Astrocyte (in vitro differentiated cells and primary cell): Measurements from ENCODE around the gene AADACL2. TPM values are rescaled to one million over a fixed set of nuclear protein-coding genes. Genes with fewer than 3 reads are reported as not detected.

Experiments used
- DNase-seq: peaks from one replicate; pipeline ENCODE4 v3.0.0-alpha.2; 2010; ENCODE audit warnings: low read depth
- FAIRE-seq: peaks from 2 replicates; lab custom pipeline; 2011; peaks lifted over from hg19 to GRCh38; lab: Jason Lieb, UNC
- H2AFZ ChIP-seq: 2 replicates; pipeline ENCODE4 v1.6.0; 2012; ENCODE audit warnings: low read depth, low read length, inconsistent platforms
- H3K27ac ChIP-seq: 2 replicates; pipeline ENCODE4 v1.5.1; 2011; ENCODE audit warnings: low read depth, low read length, inconsistent platforms
- H3K27me3 ChIP-seq: 2 replicates; pipeline ENCODE4 v1.6.0; 2011; ENCODE audit warnings: low read length, inconsistent platforms; ENCODE audit not compliant: insufficient read depth
- H3K36me3 ChIP-seq: 2 replicates; pipeline ENCODE4 v1.5.1; 2011; ENCODE audit warnings: low read length, inconsistent platforms; ENCODE audit not compliant: insufficient read depth
- H3K4me1 ChIP-seq: 2 replicates; pipeline ENCODE4 v1.5.1; 2011; ENCODE audit warnings: low read length, inconsistent platforms; ENCODE audit not compliant: insufficient read depth
- H3K4me2 ChIP-seq: 2 replicates; pipeline ENCODE4 v1.6.0; 2012; ENCODE audit warnings: low read length, inconsistent platforms
- H3K4me3 ChIP-seq: 2 replicates; pipeline ENCODE4 v1.5.1; 2011; ENCODE audit warnings: low read depth, mild to moderate bottlenecking, low read length, inconsistent platforms; ENCODE audit not compliant: insufficient read depth
- H3K79me2 ChIP-seq: 2 replicates; pipeline ENCODE4 v1.6.0; 2012; ENCODE audit warnings: mild to moderate bottlenecking, low read length, inconsistent platforms; ENCODE audit not compliant: insufficient read depth
- H3K9ac ChIP-seq: 2 replicates; pipeline ENCODE4 v1.6.0; 2012; ENCODE audit warnings: mild to moderate bottlenecking, low read length, inconsistent platforms
- H3K9me3 ChIP-seq: 2 replicates; pipeline ENCODE4 v1.5.1; 2012; ENCODE audit warnings: low read depth, mild to moderate bottlenecking, low read length, inconsistent platforms; ENCODE audit not compliant: insufficient read depth
- H4K20me1 ChIP-seq: 2 replicates; pipeline ENCODE4 v1.6.0; 2012; ENCODE audit warnings: low read length, inconsistent platforms; ENCODE audit not compliant: insufficient read depth
- H3K27ac Mint-ChIP-seq: one replicate; pipeline ENCODE4 v1.8.0; 2021; ENCODE audit warnings: mild to moderate bottlenecking, mixed read lengths; ENCODE audit not compliant: unreplicated experiment
- H3K27me3 Mint-ChIP-seq: one replicate; pipeline ENCODE4 v1.8.0; 2021; ENCODE audit warnings: low read depth, mixed read lengths; ENCODE audit not compliant: unreplicated experiment
- H3K36me3 Mint-ChIP-seq: one replicate; pipeline ENCODE4 v1.8.0; 2021; ENCODE audit warnings: low read depth, mixed read lengths; ENCODE audit not compliant: unreplicated experiment
- H3K4me1 Mint-ChIP-seq: one replicate; pipeline ENCODE4 v1.8.0; 2021; ENCODE audit warnings: low read depth, mixed read lengths; ENCODE audit not compliant: unreplicated experiment
- H3K4me3 Mint-ChIP-seq: one replicate; pipeline ENCODE4 v1.8.0; 2021; ENCODE audit warnings: mild to moderate bottlenecking, moderate library complexity, mixed read lengths; ENCODE audit not compliant: unreplicated experiment
- H3K9me3 Mint-ChIP-seq: one replicate; pipeline ENCODE4 v1.8.0; 2021; ENCODE audit warnings: mild to moderate bottlenecking, mixed read lengths; ENCODE audit not compliant: unreplicated experiment
- EZH2 ChIP-seq: IDR thresholded peaks from 2 replicates; pipeline ENCODE4 v1.6.1; 2012; ENCODE audit warnings: mild to moderate bottlenecking, low read length, inconsistent platforms; ENCODE audit not compliant: insufficient read depth
- total RNA-seq: library from RNA; stranded (reverse); gene quantifications from 2 replicates; pipeline ENCODE4 v1.2.1, GENCODE V29; 2021
- TF ChIP-seq, protein P1 (sequence below): IDR thresholded peaks from 2 replicates; pipeline ENCODE4 v1.5.1; 2011; ENCODE audit warnings: low read depth, mild to moderate bottlenecking, inconsistent platforms, low read length, moderate library complexity; ENCODE audit not compliant: insufficient read depth

AADACL2 gene
- total RNA-seq, 1 donor from 2014 or later: not detected

DNA sequence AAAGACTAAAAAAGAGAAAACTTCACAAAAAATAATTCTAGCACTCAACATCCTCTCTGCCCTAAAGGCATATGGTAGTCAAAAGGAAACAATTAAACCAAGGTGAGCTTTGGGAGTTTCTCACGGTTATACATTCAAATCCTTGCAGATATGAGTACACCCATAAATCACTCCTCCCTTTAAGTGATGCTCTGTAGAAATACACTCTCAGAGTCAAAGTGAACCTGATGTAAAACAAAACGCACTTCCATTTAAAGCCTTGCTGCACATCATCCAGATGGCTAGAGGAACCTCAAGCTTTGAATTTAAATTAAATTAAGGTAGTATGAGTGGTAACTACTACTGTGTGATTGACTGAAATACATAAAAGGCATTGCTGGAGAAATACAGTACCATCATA is 44.2 kb downstream of the AADACL2 start:
- H3K27ac ChIP-seq: no peak overlapping the region
- DNase-seq (no peak), FAIRE-seq (no peak)
- H3K4me1 Mint-ChIP-seq: no peaks in the 10 kb centered on the region
- no peak overlapping the region for H3K4me3 ChIP-seq
- H3K4me1 ChIP-seq: no peaks in the 10 kb centered on the region
- no peaks in the 10 kb centered on the region for H3K27me3 Mint-ChIP-seq
- no peak overlapping the region for H3K27ac Mint-ChIP-seq
- no peak overlapping the region for H2AFZ ChIP-seq
- no peaks in the 10 kb centered on the region for H3K36me3 ChIP-seq
- no peaks in the 10 kb centered on the region for H4K20me1 ChIP-seq
- H3K9me3 Mint-ChIP-seq: no peaks in the 10 kb centered on the region
- H3K36me3 Mint-ChIP-seq: no peaks in the 10 kb centered on the region
- H3K79me2 ChIP-seq: no peaks in the 10 kb centered on the region
- no peaks in the 10 kb centered on the region for H3K9me3 ChIP-seq
- no peaks in the 10 kb centered on the region for H3K27me3 ChIP-seq
- H3K4me3 Mint-ChIP-seq: no peak overlapping the region
- H3K4me2 ChIP-seq: no peak overlapping the region
- no peak overlapping the region for H3K9ac ChIP-seq
- no peak for TF ChIP-seq EZH2
- TF ChIP-seq, protein P1, sequence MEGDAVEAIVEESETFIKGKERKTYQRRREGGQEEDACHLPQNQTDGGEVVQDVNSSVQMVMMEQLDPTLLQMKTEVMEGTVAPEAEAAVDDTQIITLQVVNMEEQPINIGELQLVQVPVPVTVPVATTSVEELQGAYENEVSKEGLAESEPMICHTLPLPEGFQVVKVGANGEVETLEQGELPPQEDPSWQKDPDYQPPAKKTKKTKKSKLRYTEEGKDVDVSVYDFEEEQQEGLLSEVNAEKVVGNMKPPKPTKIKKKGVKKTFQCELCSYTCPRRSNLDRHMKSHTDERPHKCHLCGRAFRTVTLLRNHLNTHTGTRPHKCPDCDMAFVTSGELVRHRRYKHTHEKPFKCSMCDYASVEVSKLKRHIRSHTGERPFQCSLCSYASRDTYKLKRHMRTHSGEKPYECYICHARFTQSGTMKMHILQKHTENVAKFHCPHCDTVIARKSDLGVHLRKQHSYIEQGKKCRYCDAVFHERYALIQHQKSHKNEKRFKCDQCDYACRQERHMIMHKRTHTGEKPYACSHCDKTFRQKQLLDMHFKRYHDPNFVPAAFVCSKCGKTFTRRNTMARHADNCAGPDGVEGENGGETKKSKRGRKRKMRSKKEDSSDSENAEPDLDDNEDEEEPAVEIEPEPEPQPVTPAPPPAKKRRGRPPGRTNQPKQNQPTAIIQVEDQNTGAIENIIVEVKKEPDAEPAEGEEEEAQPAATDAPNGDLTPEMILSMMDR: no peak

GRCh38 chr3:151787626-151788025 is 53.9 kb downstream of the AADACL2 start:
- no peak overlapping the region for H3K27ac ChIP-seq
- no peak overlapping the region for H3K4me3 ChIP-seq
- no peaks in the 10 kb centered on the region for H4K20me1 ChIP-seq
- no peaks in the 10 kb centered on the region for H3K4me1 Mint-ChIP-seq
- H3K4me1 ChIP-seq: no peaks in the 10 kb centered on the region
- no peaks in the 10 kb centered on the region for H3K9me3 ChIP-seq
- no peak overlapping the region for H3K4me2 ChIP-seq
- TF ChIP-seq EZH2: no peak
- TF ChIP-seq, protein P1: no peak
- FAIRE-seq (peak; percentile 9), DNase-seq (peak; percentile 27)
- no peak overlapping the region for H3K9ac ChIP-seq
- no peaks in the 10 kb centered on the region for H3K27me3 Mint-ChIP-seq
- no peaks in the 10 kb centered on the region for H3K36me3 Mint-ChIP-seq
- H3K79me2 ChIP-seq: no peaks in the 10 kb centered on the region
- H2AFZ ChIP-seq: no peak overlapping the region
- H3K9me3 Mint-ChIP-seq: no peaks in the 10 kb centered on the region
- H3K36me3 ChIP-seq: no peaks in the 10 kb centered on the region
- no peaks in the 10 kb centered on the region for H3K27me3 ChIP-seq
- H3K4me3 Mint-ChIP-seq: no peak overlapping the region
- H3K27ac Mint-ChIP-seq: no peak overlapping the region

DNA sequence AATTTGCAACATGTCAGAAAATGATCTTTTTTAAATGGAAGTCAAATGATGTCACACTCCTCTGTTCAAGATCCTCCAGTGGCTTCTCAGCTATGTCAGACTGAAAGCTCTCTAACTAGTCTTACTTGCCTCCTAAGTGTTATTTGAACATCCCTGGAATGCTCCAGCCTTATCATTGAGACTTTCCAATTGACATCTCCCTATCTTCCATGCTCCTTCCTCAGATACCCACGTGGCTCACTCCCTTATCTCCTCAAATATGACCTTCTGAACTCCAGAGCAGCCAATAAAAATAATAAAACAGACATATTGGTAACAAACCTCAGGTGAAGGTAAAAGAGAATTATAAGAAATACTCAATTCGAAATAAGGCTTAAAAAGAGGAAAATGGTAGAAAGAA is 54.7 kb downstream of the AADACL2 start:
- Histone ChIP-seq H3K9ac (no peak overlapping the region), H3K4me2 (no peak overlapping the region), H3K4me3 (no peak overlapping the region), H4K20me1 (no peaks in the 10 kb centered on the region), H3K27ac (no peak overlapping the region), H3K36me3 (no peaks in the 10 kb centered on the region), H3K4me1 (no peaks in the 10 kb centered on the region), H3K27me3 (no peaks in the 10 kb centered on the region), H3K9me3 (no peaks in the 10 kb centered on the region), H2AFZ (no peak overlapping the region), H3K79me2 (no peaks in the 10 kb centered on the region)
- H3K27me3 Mint-ChIP-seq: no peaks in the 10 kb centered on the region
- DNase-seq: no peak
- no peaks in the 10 kb centered on the region for H3K4me1 Mint-ChIP-seq
- TF ChIP-seq EZH2: no peak
- TF ChIP-seq, protein P1: no peak
- H3K36me3 Mint-ChIP-seq: no peaks in the 10 kb centered on the region
- no peak overlapping the region for H3K4me3 Mint-ChIP-seq
- FAIRE-seq: no peak
- H3K27ac Mint-ChIP-seq: no peak overlapping the region
- no peaks in the 10 kb centered on the region for H3K9me3 Mint-ChIP-seq
